A549 treated with dexamethasone at 1 μM for 4 hours (cell line): Measurements from ENCODE around the gene KRTAP23-1. TPM values are rescaled to one million over a fixed set of nuclear protein-coding genes. Genes with fewer than 3 reads are reported as not detected.

Experiments
- total RNA-seq: library from RNA; stranded (reverse); fragments of 200-300 nt; extraction: Qiagen RNA extraction; gene quantifications from 5 replicates; pipeline ENCODE4 v1.2.3, GENCODE V29; 2022

The KRTAP23-1 gene, protein sequence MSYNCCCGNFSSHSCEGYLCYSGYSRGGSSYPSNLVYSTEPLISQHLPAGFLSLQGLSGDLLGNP
- not detected in 5 replicates for total RNA-seq

DNA sequence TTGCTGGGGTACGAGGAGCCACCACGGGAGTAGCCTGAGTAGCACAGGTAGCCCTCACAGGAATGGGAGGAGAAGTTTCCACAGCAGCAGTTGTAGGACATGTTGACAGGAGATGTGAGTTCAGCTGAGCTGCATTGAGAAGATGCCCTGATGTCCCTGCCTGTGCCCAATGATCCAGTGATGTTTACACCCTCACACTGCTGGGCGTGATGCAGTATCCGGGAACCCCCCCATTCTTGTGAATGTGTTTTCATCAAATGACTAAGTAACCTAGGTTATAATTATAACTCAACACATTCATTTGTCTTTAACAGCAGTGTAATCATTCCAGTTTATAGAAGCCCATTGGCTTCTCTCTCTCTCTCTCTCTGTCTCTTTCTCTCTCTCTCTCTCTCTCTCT lies at the start of gene KRTAP23-1:
TSS of gene KRTAP23-1 (minus strand) at position 101 of the 400 bp plus-strand sequence. CDS start at position 101, 0 bp downstream.

DNA sequence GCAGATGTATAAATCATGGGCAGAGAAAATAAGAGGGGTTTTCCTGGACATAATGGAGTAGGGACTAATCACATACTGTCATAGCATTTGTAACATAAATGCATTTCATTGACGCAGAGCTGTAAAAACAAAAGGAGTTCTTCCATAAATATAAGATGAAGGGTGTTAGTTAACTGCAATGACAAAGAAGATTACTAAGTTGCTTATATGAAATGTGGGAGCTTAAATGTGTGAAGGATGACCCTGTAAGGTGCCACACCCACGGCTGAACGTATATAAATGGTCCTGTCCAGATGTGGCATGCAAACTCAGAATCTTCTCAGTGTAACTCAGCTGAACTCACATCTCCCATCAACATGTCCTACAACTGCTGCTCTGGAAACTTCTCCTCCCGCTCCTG lies 47.3 kb upstream of the KRTAP23-1 start, which contains the start of gene KRTAP13-1:
TSS of gene KRTAP13-1 (plus strand) at position 301 of the 400 bp plus-strand sequence. CDS start at position 357, 56 bp downstream.

GRCh38 chr21:30372139-30372770 lies 23.8 kb upstream of the KRTAP23-1 start, which contains the start of gene KRTAP13-2:
KRTAP13-2 (minus strand) TSS chr21:30372271; CDS start chr21:30372213, 58 bp downstream.

GRCh38 chr21:30337276-30337744 lies 11.1 kb downstream of the KRTAP23-1 start, which contains the start of gene KRTAP27-1:
KRTAP27-1 (minus strand) TSS chr21:30337694; CDS start chr21:30337668, 26 bp downstream.

GRCh38 chr21:30320215-30320614 lies 28.2 kb downstream of the KRTAP23-1 start, which contains the start of gene KRTAP26-1:
KRTAP26-1 (minus strand) TSS chr21:30320315; CDS start chr21:30320035, 280 bp downstream.

Other genes starting within 250 kb of the KRTAP23-1 start
- not detected in 5 replicates for gene CLDN17, start 181.8 kb downstream of the KRTAP23-1 start, total RNA-seq
- gene CLDN8, start 132.5 kb downstream of the KRTAP23-1 start, total RNA-seq: not detected in 5 replicates
- not detected in 5 replicates for gene KRTAP24-1, start 65.7 kb downstream of the KRTAP23-1 start, total RNA-seq
- gene KRTAP25-1, start 59.1 kb downstream of the KRTAP23-1 start, total RNA-seq: not detected in 5 replicates
- gene KRTAP26-1, start 28.3 kb downstream of the KRTAP23-1 start, total RNA-seq: not detected in 5 replicates
- not detected in 5 replicates for gene KRTAP27-1, start 10.9 kb downstream of the KRTAP23-1 start, total RNA-seq
- gene KRTAP13-2, start 23.7 kb upstream of the KRTAP23-1 start, total RNA-seq: 0.09 TPM in 1 of 5 replicates, not detected in the others
- gene KRTAP13-1, start 47.4 kb upstream of the KRTAP23-1 start, total RNA-seq: not detected in 5 replicates
- not detected in 5 replicates for gene KRTAP13-3, start 77.3 kb upstream of the KRTAP23-1 start, total RNA-seq
- gene KRTAP13-4, start 81.6 kb upstream of the KRTAP23-1 start, total RNA-seq: not detected in 5 replicates
- not detected in 5 replicates for gene KRTAP15-1, start 91.7 kb upstream of the KRTAP23-1 start, total RNA-seq
- gene KRTAP19-1, start 131.8 kb upstream of the KRTAP23-1 start, total RNA-seq: not detected in 5 replicates
- gene KRTAP19-2, start 138.8 kb upstream of the KRTAP23-1 start, total RNA-seq: not detected in 5 replicates
- not detected in 5 replicates for gene KRTAP19-3, start 143.4 kb upstream of the KRTAP23-1 start, total RNA-seq
- not detected in 5 replicates for gene KRTAP19-4, start 148.6 kb upstream of the KRTAP23-1 start, total RNA-seq
- gene KRTAP19-5, start 153.5 kb upstream of the KRTAP23-1 start, total RNA-seq: not detected in 5 replicates
- not detected in 5 replicates for gene KRTAP19-6, start 193.3 kb upstream of the KRTAP23-1 start, total RNA-seq
- not detected in 5 replicates for gene KRTAP19-7, start 212.7 kb upstream of the KRTAP23-1 start, total RNA-seq
- not detected in 5 replicates for gene KRTAP22-2, start 241.8 kb upstream of the KRTAP23-1 start, total RNA-seq
- gene KRTAP6-3, start 243.8 kb upstream of the KRTAP23-1 start, total RNA-seq: not detected in 5 replicates